ENCODE results near the gene PANK3.
"Not testable (repeated sequence)": the region's sequence is repeated elsewhere in the genome, so short reads cannot be mapped to it uniquely, and the experiment has no call there.

Gene PANK3

DNA sequence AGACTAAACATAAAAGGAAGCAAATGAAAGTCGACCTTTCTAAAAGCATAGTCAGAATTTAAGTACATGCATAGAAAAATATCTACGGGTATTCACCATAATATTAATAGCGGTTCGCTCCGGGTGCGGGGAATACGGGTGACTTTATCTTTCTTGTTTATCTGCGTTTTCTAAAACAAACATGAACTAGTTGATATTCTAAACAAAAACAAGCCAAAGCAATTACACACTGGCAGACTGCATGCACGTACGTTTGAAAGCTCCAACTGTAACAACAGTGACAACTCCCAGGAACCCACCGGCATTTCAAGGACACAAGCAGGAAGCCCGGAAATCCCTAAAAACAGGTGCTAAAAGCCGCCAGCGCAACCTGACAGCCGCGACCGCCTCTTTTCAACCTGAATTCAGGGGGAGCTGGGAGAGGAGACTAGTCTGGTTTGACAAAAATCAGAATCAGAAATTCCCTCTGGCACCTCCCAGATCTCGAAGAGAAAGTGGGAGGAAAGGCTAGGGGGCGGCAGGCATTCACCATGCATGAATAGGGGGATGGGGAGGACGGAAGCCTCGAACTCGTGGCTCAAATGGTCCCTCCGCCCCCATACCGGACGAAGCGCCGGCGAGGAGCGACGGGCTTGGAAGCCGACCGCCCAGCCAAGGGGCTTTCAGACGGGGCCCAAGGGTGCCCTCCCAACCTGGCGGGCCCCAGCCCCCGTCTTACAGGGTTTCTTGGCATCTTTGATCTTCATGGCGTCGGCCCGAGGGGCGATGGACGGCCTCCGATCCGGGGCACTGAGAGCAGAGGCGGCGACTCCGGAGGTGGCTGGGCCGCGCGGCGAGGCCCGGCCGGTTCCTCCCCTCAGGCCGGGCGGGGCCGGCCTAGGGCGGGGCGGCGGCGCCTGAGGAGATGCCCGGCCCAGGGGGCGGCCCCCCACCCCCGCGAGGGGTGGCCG, at the start of gene PANK3:
PANK3 (minus strand) TSS at position 831 of the 950 bp plus-strand sequence; CDS start at position 746, 85 bp downstream.
- no peak for DNase-seq

DNA sequence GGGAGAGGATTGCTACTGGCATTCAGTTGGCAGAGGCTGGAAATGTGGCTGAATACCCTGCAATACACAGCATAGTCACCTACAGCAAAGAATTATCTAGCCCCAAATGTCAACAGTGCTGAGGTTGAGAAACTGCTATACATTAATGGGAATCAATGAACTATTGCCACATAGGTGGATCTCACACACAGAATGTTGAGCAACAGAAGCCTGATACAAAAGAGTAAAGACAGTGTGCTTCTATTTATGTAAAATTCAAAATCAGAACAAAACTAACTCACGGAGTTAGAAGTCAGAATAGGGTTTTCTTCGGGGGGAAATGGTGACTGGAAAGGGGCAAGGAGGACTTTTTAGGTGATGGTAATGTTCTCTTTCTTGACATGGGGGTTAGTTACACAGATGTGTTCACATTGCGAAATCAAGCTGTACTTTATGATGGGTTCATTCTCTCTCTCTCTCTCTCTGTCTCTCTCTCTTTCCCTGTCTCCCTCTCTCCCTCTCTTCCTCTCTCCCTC, 45.7 kb upstream of the PANK3 start:
- no peak for DNase-seq

DNA sequence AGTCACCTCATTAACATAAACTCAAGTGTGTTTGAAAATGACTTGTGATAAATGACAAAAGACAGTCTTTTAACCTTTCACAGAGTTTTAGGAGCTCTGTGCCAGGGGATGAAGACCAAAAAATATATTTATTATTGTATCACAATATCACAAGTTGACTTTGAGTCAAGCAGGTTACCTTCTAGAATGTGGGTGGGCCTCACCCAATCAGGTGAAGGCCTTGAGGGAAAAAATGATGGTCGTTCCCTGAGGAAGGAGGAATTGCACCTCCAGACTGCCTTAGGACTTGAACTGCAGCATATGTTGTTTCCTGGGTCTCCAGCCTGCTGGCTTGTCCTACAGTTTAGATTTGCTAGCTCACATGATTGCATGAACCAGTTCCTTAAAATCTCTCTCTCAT, 41.6 kb upstream of the PANK3 start:
- no peak for DNase-seq

DNA sequence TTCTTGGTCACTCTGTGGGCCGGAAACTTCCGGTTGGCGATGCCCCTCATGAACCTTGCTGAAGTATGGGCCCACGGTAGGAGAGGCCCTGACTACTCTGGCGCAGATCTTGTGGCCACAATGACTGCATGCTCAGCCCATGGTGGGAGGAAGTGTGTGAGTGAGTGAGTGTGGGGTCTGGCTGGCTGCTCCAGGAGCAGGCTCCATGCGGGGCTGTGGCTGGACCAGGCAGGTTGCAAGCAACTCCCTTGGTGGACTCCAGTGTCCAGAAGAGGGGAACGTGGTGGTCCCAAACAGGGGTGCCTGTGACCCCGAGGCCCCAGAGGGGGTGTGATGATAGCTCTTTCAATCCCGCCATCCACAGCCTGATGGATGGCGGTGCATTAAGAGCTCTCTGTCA, 35.5 kb upstream of the PANK3 start:
- DNase-seq = no peak

DNA sequence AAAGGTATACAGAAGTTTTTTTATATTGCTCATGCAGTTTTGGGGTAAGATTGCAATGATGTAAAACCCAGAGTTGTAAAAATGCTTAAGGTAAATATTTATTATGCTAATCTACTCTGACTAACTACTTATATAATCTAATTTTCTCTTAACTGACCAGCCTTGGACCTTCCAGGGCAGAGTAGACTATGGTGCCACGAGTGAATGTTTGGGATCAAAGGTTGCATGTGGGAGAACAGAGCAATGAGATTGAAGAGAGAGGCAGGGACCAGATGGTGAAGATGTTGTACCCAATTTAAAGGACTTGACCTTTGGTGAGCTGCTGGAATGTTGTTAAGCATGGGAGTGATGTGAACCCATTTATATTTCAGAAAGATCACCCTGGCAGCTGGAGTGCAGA, 34.8 kb upstream of the PANK3 start:
- no peak for DNase-seq

DNA sequence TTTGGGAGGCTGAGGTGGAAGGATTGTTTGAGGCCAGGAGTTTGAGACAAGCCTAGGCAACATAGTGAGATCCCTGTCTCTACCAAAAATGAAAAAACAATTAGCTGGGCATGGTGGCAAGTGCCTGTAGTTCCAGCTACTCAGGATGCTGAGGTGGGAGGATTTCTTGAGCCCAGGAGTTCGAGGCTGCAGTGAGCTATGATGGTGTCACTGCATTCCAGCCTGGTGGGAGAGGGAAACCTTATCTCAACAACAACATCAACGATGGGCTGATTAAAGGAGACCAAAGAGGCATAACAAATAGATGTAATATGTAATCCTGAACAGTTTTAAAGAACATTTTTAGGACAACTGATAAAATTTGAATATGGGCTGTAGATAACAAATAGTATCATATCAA, 34.2 kb upstream of the PANK3 start:
- DNase-seq = no peak

DNA sequence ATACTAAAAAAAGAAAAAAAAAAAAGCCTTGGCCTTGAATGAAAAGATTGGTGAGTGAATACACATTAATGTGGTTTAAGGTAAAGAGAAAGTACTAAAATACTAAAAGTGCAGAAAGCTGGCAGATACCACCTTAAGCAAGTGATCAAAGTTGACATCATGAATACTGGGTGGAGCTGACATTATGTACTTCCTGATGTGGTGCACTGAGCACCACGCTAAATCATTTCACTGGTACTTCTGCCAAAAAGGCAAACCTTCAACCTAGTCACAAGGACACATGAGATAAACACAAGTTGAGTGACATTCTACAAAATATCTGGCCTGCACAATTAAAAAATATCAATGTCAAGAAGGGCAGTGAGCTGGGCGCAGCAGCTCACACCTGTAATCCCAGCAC, 33.8 kb upstream of the PANK3 start:
- no peak for DNase-seq

DNA sequence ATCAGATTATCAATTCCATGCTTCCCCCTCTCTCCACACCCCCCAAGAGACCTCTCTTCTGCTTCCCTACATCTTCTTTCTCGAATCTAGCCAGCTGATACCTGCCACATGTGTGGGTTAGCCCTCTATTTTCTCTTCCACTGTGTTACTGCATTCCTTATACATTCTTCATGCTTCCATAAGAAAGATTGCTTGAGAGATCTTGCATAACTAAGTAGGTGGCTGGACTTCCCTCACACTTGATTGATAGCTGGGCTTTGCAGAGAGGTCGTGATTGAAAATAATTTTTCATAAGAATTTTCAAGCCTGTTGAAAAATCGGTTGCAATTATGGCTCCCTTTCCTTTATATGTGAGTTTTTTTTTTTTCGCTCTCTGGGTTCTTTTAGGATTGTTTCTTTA, 33.0 kb upstream of the PANK3 start:
- DNase-seq = no peak

DNA sequence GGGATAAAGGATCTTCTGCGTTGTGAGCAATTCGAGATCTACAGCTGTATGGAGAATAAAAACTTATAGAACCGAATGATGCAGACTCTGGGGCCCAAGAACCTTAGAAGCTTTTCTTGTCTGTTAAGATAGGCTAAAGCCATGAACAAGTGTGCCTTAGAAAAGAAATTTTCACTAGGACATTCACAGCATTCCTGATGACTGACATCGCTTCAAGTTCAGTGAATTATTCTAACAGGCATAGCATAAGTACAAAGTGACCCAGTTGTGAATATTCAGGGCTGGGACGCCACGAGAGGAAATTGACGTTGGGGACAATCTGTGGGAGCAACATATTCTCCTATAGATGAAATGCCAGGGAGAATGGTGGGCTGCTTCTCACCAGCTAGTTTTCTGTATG, 32.0 kb upstream of the PANK3 start:
- DNase-seq = no peak

DNA sequence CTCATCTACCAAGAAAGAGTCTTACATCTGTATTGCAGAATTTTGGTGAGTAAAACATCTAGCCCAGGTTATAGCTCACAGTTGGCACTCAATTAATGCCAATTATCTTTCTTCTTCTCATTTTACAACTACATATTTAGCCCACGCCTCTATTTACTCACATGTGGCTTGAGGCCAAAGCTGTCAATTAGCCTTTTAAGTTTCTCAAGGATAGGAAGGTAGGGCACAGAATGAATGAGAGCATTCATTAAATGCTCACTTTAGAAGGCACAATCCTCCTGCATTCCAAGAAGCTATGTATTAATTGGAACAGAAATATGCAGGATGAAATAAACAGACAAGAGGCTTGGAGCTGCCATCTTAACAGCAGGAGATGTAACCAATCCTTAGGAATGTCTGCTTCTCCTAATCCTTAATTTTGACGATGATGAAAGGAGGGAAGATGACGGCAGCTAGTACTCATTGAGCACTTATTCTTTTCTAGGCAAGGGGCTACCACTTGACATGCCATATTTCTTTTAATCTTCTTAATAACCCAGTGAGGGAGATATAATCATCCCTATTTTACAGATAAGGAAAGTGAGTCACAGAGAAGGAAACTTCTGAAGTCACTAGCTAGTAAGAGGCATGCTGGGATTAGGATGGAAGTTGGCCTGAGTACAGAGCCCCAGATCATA, 30.8 kb upstream of the PANK3 start:
- DNase-seq = no peak

DNA sequence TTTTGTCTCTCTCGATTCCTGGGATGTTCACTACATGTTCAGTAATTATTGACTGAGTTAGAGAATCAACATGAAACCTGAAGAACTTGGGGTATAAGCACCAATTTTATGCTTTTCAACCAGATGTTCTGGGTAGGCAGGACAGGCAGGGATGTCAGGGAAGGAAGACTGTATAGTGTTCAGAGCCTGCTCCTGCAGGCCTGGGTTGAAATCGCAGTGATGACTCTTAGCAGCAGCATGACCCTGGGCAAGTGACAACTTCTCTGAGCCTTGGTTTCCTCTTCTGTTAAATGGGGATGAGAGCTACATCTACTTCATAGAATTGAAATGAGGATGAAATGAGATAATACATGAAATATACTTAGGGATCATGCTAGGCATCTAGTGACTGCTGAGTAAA, 29.7 kb upstream of the PANK3 start:
- no peak for DNase-seq

DNA sequence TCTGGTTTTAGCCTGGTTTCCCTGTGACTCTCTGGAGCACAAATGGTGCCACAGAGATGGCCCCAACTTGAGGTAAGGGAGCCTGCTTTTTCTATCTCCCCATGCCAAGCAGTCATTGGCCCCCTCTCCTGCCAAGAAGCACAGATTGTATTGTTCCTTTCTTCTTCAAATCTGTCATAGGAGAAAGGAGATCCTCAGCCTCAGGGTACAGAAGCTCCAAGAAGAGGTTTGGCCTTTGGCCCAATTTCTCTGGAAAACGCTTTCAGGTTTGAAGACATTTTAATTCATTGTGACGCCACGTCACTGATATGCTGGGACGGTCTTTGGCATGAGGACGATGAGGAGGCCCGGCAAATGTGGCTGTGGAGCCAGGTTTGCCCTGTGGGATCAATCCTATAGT, 29.2 kb upstream of the PANK3 start:
- no peak for DNase-seq

DNA sequence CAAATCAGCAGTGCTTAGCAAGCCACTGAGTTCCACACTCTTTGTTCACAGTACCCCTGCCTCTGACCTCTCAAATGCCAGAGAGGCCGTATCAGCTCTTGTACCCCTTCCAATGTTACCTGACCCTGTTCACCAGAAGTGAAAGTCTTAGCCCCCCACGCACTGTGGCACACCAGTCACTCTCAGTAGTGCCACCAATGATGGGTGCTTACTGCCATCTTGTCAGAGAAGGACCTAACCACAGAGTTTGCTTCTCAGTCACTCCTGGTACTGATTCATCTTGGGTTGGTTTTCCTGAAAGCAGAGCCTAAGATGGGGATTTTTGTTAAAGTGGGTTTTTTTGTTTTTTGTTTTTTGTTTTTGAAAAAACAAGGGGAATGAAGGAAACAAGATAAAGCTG, 28.8 kb upstream of the PANK3 start:
- DNase-seq = no peak

DNA sequence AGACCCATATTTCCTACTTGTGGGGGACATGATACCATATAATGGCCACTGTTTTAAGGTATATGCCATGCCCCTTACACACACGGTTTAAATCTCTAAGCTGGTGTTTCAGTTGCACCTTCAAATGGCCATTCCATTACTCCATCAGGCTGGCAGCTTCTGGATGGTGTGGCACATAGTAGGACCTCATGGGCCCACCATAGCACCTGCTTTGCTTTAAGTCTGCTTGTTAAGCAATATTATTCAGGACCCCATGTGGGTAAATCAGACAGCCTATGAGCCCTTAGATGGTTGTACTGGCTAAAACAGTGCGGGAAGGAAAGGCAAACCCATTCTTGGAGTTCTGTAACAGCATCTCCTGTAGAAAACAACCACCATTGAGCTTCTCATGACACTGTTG, 27.4 kb upstream of the PANK3 start:
- no peak for DNase-seq

DNA sequence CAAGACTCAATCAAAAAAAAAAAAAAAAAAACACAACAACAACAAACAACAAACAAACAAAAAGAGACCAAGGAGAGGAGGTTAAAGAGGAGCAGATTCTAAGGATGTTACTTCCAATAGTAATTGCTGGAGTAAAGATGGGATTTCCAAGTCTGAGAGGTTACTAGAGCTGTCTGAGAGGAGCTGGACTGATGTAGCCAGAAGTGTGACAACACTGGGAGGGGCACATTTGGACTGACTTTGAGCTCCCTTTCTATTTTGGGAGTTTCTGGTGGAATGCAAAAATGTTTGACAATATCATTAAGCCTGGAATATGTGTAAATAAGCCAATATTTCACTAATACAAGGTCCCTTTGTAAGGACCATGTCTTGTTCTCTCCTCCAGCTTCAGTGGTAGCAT, 25.3 kb upstream of the PANK3 start:
- DNase-seq = no peak

DNA sequence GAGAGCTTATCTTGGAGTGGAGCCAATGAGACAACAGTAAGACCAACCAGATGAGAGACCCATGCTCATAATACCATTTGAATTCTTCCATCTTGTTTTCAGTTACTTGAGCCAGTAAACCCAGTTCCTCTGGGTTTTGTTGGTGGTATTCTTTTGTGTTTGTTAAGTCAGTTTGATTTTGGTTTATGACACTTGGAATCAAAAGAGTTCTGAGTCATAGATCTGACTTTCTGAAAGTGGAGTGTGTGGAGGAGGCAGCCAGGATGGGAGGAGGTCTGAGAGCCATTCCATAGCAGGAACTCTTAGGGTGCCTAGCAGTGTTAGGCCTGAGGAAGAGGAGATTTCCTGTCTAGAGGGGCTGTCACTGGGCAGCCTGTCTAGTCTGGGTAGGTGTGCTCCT, 24.6 kb upstream of the PANK3 start:
- no peak for DNase-seq

DNA sequence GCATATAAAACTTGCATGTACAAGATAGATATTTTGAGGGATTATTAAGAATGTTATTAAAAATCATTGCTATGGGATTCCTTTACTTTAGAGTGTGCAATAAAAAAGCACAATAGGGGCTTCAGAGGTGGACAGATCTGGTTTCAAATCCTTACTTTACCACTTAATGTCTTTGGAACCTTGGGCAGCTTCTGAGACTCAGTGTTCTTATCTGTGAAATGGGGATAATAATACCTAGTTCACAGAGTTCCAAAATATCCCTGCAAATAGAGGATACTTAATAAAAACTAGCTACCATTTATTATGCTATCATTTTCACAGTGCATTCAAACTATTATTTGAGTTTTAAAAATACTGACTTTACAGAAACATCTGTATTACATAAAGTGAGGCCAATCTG, 23.3 kb upstream of the PANK3 start:
- DNase-seq = no peak

DNA sequence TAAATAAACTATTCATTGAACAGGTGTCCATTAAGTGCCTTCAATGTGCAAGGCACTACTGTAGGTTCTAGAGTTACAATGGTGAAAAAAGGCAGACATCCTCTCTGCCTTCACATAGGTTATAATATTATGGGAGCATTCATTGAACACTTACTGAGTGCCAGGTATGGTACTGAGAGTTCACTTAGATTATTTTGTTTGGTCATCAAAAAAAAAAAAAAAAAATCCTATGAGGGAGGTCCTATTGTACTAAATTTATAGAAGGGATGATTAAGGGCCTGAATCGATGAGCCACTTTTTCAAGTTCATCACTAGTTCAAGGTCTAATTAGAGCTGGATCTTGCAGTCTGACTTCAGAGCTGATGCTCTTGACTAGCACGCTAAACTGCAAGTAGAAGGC, 22.8 kb upstream of the PANK3 start:
- no peak for DNase-seq

DNA sequence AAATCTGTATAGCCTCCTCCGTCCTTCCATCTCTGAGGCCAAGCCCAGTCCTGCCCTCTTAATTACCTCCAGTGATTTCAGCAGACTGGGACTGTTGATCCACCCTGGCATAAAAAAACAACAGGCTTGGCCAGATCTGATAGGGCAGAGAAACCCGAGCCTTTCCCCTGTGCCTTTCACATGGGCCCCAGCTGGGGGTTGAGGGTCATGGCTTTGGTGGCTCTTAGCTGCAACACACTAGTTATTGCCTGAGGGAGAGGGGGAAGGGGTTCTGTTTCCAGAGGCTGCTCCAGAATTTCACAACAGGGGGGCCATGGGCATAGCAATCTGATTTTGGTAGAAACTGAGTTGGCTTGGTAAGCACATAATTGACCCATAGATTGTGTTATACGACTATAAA, 21.2 kb upstream of the PANK3 start:
- no peak for DNase-seq

DNA sequence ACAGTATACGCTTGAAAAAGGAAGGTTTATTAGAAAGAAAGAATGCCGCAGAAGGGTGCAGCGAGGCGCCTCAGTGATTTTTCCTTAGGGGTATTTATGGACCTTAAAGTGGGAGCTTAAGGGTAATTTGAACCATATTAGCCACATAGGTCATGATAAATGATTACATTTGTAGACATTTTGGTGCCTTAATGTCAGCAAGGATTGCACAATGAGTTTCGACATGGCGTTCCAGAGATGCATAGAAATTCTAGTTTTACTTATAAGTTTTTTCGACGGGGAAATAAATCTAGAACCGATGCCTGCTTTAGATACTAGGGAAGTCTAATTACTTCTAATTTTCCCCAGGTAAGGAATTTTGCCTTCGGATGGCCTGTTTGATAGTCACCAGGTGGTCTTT, 20.7 kb upstream of the PANK3 start:
- DNase-seq = no peak

DNA sequence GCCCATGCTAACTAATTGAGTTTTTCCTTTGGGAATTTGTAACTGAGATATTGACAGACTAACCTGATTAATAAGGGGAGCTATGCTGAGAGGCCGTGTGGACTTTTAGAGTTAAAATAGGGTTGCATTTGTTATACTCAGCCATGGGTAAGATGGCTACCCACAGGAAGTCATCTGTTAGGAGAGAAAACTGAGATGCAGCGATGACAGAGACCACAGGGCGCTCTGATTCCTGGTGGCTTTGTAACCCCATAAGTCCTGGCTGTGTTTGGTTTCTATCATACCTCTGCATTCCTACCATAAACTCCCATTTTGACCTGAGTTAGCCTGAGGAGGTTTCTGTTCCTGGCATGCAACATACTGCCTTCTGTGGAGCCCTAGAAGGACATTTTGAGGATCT, 19.5 kb upstream of the PANK3 start:
- DNase-seq = no peak

DNA sequence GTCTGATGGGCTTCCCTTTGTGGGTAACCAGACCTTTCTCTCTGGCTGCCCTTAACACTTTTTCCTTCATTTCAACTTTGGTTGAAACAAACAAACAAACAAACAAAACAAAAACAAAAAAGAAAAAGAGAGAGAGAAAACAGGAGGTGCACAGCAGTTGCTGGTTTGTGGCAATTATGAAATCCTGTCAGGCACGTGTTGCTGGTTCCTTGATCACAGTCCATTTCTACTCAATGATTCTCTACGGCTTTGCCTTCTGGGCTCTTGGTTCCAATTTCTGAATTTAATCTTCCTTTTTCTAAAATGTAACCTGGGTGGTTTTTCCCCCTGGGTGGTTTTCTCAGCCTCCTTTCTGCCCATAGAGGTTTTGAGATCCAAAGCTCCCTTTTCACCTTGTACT, 17.8 kb upstream of the PANK3 start:
- no peak for DNase-seq

DNA sequence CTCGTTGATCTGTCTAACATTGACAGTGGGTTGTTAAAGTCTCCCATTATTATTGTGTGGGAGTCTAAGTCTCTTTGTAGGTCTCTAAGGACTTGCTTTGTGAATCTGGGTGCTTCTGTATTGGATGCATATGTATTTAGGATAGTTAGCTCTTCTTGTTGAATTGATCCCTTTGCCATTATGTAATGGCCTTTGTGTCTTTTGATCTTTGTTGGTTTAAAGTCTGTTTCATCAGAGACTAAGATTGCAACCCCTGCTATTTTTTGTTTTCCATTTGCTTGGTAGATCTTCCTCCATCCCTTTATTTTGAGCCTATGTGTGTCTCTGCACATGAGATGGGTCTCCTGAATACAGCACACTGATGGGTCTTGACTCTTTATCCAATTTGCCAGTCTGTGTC, 17.0 kb upstream of the PANK3 start:
- DNase-seq = not testable (repeated sequence)

DNA sequence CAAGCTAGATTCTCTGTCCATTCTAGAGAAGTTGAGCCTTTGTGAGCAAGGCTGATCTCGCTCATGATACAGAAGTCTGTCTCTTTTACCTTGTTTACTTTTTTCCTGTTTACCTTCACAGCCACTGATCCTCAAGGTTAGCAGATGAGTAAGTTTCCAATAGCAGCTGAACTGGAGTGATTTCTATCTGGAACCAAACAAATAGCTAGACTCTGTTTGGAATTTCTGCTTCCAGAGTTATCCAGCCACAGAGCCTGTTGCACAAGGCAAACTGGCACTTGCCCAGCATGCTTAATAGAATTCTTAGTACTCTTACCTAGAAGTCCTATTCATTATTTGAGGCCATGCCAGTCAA, 12.8 kb upstream of the PANK3 start:
- DNase-seq = no peak
